ENCODE measurements around the gene AZIN2. TPM values are rescaled to one million over a fixed set of nuclear protein-coding genes. Genes with fewer than 3 reads are reported as not detected.

Gene AZIN2
- total RNA-seq, 1 experiment from 2014 or later, result 2.4 TPM

DNA sequence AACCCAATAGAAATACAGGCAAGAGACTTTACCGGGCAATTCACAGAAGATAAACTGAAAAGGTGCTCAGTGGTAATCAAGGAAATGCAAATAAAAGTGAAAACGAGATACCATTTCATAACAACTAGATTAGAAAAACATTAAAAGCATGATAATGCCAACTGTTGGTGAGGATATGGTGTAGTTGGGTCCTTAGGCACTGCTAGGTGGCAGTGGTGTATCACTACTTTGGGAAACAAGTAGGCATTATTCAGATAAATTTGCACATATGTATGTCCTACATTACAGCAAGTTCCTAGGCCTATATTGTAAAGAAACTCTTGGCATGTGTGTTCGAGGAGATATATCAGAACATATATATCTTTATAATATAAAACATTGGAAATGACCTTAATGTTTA lies 31.0 kb downstream of the AZIN2 start:
- BruUV-seq (replicated peaks), result no TSS peak
- DNase-seq (ENCODE audit: low read depth, low spot score) (no peak), ATAC-seq (peak; percentile 88)
- Histone ChIP-seq H3K4me3 (ENCODE audit: low read depth in 2 of 2, low read length in 2 of 2) (no peak overlapping the region), H3K36me3 (ENCODE audit: control insufficient read depth, insufficient read depth, low read length) (no peaks in the 10 kb centered on the region), H3K27ac (ENCODE audit: low read length) (no peak overlapping the region), H3K4me1 (ENCODE audit: control insufficient read depth, insufficient read depth, low read length) (no peaks in the 10 kb centered on the region), H3K27me3 (ENCODE audit: control insufficient read depth, insufficient read depth, low read length) (no peaks in the 10 kb centered on the region), H3K9me3 (ENCODE audit: control insufficient read depth, insufficient read depth, low read depth, low read length) (peaks cover 14% of the 10 kb centered on the region; the same call in 1 of the 2 replicates)
- ChIA-PET POLR2A (no interaction called here), CTCF (interaction anchor here (0.7 kb wide), 2 partner anchors 8 to 81 kb away, joined by 5 to 8 read pairs; no protein-coding TSS in a partner anchor)
- intact Hi-C loops (cut with micrococcal nuclease; ENCODE audit: unreplicated experiment) (no loop called here), in situ Hi-C loops (cut with HindIII; ENCODE audit: low pct_unique_long_range_greater_than_20kb, low sequenced_read_pairs) (no loop called here)
- TF ChIP-seq POLR2AphosphoS5 (IDR thresholded peaks at IDR 0.05; ENCODE audit: low read depth, low read length), result no peak
- TF ChIP-seq, protein P1, sequence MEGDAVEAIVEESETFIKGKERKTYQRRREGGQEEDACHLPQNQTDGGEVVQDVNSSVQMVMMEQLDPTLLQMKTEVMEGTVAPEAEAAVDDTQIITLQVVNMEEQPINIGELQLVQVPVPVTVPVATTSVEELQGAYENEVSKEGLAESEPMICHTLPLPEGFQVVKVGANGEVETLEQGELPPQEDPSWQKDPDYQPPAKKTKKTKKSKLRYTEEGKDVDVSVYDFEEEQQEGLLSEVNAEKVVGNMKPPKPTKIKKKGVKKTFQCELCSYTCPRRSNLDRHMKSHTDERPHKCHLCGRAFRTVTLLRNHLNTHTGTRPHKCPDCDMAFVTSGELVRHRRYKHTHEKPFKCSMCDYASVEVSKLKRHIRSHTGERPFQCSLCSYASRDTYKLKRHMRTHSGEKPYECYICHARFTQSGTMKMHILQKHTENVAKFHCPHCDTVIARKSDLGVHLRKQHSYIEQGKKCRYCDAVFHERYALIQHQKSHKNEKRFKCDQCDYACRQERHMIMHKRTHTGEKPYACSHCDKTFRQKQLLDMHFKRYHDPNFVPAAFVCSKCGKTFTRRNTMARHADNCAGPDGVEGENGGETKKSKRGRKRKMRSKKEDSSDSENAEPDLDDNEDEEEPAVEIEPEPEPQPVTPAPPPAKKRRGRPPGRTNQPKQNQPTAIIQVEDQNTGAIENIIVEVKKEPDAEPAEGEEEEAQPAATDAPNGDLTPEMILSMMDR (IDR thresholded peaks at IDR 0.05), result peak; percentile 67; the same call in 1 of the 2 replicates
- no peak for TF ChIP-seq SIN3A (IDR thresholded peaks at IDR 0.05; ENCODE audit: borderline replicate concordance, insufficient read depth, low read depth, low read length)
- no peak for TF ChIP-seq TCF7L2 (IDR thresholded peaks at IDR 0.05; ENCODE audit: low read depth, low read length)
- TF ChIP-seq, protein P2, sequence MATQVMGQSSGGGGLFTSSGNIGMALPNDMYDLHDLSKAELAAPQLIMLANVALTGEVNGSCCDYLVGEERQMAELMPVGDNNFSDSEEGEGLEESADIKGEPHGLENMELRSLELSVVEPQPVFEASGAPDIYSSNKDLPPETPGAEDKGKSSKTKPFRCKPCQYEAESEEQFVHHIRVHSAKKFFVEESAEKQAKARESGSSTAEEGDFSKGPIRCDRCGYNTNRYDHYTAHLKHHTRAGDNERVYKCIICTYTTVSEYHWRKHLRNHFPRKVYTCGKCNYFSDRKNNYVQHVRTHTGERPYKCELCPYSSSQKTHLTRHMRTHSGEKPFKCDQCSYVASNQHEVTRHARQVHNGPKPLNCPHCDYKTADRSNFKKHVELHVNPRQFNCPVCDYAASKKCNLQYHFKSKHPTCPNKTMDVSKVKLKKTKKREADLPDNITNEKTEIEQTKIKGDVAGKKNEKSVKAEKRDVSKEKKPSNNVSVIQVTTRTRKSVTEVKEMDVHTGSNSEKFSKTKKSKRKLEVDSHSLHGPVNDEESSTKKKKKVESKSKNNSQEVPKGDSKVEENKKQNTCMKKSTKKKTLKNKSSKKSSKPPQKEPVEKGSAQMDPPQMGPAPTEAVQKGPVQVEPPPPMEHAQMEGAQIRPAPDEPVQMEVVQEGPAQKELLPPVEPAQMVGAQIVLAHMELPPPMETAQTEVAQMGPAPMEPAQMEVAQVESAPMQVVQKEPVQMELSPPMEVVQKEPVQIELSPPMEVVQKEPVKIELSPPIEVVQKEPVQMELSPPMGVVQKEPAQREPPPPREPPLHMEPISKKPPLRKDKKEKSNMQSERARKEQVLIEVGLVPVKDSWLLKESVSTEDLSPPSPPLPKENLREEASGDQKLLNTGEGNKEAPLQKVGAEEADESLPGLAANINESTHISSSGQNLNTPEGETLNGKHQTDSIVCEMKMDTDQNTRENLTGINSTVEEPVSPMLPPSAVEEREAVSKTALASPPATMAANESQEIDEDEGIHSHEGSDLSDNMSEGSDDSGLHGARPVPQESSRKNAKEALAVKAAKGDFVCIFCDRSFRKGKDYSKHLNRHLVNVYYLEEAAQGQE (IDR thresholded peaks at IDR 0.05; ENCODE audit: insufficient read depth in 1 of 2, low read depth in 2 of 2, low read length in 1 of 2), result no peak

DNA sequence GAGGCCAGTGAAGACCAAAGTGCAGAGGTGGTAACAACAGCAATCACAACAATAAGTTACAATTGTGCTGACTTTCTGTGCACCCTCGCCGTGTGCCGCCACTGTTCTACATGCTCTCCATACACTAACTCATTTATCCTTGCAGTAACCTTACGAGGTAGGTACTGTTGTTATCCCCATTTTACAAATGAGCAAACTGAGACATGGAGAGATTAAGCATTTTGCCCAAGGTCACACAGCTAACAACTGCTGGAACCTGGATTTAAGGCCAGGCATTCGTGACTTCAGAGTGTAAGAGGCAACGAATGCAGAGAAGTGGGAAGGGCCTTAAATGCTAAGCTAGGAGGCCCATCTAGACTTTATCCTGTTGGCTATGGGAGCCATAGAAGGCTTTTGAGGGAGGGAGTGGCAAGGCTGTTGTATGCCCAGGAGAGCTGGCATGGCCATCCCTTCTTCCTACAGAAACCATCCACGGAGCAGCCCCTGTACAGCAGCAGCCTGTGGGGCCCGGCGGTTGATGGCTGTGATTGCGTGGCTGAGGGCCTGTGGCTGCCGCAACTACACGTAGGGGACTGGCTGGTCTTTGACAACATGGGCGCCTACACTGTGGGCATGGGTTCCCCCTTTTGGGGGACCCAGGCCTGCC lies 36.6 kb downstream of the AZIN2 start:
- no peaks in the 10 kb centered on the region for H3K9me3 ChIP-seq (ENCODE audit: control insufficient read depth, insufficient read depth, low read depth, low read length)
- H3K4me3 ChIP-seq (ENCODE audit: low read depth in 2 of 2, low read length in 2 of 2), result no peak overlapping the region
- H3K27ac ChIP-seq (ENCODE audit: low read length), result no peak overlapping the region
- in situ Hi-C loops (cut with HindIII; ENCODE audit: low pct_unique_long_range_greater_than_20kb, low sequenced_read_pairs) (no loop called here), intact Hi-C loops (cut with micrococcal nuclease; ENCODE audit: unreplicated experiment) (no loop called here)
- ChIA-PET POLR2A (no interaction called here), CTCF (no interaction called here)
- DNase-seq (ENCODE audit: low read depth, low spot score), result no peak
- no peaks in the 10 kb centered on the region for H3K27me3 ChIP-seq (ENCODE audit: control insufficient read depth, insufficient read depth, low read length)
- TF ChIP-seq, protein P2 (IDR thresholded peaks at IDR 0.05; ENCODE audit: insufficient read depth in 1 of 2, low read depth in 2 of 2, low read length in 1 of 2), result no peak
- TF ChIP-seq TCF7L2 (IDR thresholded peaks at IDR 0.05; ENCODE audit: low read depth, low read length) (no peak), POLR2AphosphoS5 (IDR thresholded peaks at IDR 0.05; ENCODE audit: low read depth, low read length) (no peak), SIN3A (IDR thresholded peaks at IDR 0.05; ENCODE audit: borderline replicate concordance, insufficient read depth, low read depth, low read length) (no peak)
- TF ChIP-seq, protein P1 (IDR thresholded peaks at IDR 0.05), result no peak
- no TSS peak for BruUV-seq (replicated peaks)
- no peaks in the 10 kb centered on the region; the same call in 1 of the 2 replicates for H3K4me1 ChIP-seq (ENCODE audit: control insufficient read depth, insufficient read depth, low read length)
- no peak for ATAC-seq
- H3K36me3 ChIP-seq (ENCODE audit: control insufficient read depth, insufficient read depth, low read length), result no peaks in the 10 kb centered on the region

Measured in Panc1 (cell line).